GM21717 (cell line): ENCODE measurements around the gene PNLIPRP1.

Experiments used
- ATAC-seq: cut with Tn5 transposase; IDR thresholded peaks from one replicate; pipeline ENCODE4 v1.9.1; 2021; ENCODE audit warnings: mild to moderate bottlenecking, moderate library complexity; ENCODE audit not compliant: unreplicated experiment

The PNLIPRP1 gene

DNA sequence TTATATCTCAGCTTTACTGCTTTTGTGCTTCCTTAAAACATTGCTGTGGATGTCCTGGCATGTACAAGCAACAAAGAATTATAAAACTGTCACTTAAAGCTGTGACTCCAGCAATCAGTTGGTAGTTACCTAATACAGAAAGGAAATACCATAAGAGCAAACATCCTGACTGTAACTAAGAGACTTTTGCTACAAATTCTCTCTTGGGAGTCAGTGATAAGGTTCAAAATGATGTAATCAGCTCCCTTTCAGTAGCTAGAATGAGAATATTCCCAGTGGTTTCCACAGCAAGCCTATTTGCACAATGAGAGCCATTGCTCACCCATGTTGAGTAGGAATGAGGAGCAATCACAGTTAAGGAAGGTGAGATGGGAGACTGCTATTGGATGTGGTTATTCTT lies 7.6 kb downstream of the PNLIPRP1 start:
- ATAC-seq, result no peak

DNA sequence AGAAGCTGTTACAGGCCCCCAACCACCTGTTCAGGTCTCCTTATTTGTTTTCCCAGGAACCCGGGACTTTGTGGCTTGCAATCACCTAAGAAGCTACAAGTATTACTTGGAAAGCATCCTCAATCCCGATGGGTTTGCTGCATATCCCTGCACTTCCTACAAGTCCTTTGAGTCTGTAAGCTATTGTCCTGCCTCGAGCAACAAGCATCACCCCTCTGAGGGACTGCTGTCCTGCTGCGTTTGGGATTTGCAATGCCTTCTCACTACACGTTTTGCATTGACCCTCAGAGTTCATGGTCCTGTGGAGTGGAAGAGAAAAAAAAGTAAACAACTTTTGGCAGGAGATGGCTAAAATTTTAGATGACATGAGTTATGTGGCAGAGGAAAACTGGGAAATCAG lies 9.2 kb downstream of the PNLIPRP1 start:
- no peak for ATAC-seq

DNA sequence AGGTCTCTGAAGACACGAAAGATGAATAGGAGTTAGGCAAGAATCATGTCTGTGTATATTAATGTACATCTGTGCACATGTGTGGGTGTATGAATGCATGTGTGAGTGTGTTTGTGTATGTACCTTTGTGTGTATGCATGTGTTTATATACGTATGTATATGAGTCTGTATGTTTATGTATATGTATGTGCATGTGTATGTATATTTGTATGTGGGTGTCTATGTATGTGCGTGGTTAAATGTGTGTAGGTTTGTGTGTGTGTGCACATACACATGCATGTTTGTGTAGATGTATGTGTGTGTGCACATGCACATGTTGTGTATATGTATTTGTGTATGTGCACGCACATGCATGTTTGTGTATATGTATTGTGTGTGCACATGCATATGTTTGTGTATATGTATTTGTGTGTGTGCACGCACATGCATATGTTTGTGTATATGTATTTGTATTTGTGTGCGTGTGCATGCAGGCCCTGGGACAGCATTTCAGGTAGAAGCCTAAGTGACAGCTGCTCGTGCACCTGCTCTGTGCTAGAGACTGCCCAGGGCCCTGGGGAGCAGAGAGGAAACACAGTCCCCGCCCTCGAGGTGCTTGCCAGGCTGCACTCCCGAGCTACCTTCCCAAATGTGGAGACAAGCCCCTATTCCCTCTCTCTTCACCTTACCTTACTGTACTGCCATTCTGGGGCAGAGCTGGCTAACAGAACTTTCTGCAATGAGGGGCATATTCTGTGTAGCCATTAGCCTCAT lies 12.1 kb downstream of the PNLIPRP1 start:
- ATAC-seq, result no peak

DNA sequence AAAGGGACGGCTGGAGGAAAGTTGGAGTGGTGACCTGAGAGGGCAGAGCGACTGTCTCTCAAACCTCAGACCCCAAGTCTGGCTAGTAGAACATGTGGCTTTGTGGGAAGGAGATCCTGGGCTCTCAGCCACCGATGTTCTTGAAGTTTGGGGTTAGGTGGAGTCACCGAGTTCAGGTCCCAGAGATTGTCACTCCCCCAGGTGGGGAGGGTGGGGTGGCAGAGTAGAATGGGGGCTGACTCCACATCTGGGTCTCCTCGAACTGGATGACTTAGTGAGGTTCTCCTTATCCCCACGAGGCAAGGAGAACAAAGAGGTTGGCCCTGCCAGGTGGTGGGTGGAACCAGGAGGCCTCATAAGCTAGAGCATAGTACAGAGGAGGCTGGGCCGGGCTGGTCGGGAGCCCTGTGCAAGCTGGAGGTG lies 15.3 kb downstream of the PNLIPRP1 start:
- no peak for ATAC-seq

DNA sequence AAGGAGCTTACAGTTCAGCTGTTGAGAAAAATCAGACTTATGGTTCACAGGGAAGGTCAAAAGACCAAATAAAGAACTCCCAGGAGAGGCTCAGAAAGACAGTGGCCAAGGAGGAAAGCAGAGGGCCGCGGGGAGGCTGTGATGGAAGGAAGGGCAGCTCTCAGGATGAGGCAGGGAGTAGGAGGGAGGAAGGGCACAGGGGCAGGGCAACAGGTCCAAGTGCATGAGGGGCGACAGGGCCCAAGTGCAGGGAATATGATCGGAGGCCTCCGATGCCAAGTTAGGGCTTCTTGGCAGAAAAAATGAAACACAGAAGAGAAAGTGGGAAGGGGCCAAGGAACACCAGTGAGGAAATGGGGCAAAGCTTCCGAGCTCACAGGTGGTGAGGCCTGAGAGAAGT lies 16.6 kb downstream of the PNLIPRP1 start:
- ATAC-seq, result no peak

DNA sequence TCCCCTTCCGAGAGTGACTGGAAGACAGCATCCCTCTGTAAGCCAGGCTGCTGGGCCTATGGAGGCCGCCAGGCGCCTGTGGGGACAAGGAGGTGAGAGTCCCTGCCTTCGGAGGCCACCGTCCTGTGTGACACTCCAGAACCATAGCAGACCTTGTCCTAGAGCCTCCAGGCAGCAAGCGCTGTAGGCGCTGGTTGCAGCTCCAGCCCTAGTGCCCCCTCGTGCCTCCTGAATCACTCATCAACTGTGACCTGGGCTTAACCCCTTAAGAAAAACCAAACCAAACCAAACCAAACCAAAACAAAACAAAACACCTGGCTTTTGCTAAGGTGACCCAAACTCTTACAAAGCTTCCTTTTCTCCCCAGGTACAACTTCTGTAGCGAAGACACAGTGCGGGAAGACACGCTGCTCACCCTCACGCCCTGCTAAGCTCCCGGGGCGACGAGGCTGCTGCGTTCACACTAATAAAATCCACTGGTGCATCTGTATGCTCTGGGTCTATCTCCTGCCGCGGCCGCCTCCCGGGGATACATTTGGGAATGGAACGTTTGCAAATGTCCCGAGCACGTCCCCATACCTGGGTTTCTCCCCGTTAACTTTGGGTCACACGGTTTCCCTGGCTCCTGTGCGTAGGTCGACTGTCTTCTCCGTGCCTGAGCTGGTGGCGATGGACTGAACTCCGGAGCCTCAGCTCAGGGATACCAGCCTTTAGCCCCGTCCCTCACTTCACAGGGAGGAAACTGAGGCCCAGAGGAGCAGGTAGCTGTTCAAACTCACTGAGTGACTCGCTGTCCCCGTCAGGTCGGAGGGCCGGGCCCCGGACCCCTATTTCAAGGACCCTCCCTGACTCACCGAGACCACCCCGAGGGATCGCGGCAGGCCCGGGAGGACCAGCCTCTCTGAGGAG lies 18.2 kb downstream of the PNLIPRP1 start:
- no peak for ATAC-seq

DNA sequence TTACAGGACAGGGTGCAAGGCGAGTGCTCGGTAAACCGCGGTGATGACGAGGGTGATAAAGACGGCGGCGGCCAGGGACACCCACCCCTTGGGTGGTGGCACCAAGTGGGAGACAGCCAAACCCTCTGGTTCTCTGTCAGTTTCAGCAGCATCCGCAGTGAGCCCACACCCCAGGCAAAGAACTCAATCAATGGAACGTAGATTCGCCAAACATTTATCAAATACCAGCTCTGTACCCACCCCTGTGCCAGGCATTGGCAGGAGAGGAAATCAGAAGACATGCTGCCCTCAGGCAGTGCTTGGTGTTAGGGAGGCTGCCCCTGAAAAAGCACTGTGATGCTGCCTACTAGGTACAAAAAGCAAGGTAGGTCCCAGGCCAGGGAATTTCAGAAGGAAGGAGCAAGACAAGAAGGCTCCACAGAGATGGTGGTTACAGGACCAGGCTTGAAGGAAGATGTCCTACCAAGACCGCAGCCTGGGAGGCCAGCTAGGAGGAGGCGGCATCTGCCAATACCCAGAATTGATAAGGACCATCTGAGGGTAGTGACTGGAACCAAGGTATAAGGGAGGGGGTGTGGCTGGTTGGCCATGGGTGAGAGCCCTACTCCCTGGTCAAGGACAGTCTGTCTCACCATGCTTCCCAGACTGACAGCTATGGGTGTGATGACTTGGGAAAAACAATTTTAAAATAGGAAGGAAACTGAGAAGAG lies 19.8 kb downstream of the PNLIPRP1 start:
- no peak for ATAC-seq

DNA sequence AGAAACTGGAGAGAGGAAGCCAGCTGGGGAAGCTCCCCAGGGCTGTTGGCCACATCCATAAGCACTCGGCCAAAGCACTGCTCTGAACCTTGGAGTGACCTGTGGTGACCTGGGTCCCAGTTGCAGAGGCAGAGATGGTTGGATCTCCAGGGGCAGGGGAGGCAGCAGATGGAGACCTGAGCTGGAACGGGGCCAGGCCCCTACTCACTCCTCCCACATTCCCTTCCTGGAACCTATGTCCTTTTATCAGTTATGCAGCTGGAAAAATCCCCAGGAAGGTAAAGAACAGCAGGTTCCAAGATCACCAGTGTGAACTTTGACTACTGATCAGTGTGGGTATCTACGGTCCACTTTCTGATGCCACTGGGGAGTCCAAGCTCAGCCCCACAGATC lies 20.4 kb downstream of the PNLIPRP1 start:
- no peak for ATAC-seq

DNA sequence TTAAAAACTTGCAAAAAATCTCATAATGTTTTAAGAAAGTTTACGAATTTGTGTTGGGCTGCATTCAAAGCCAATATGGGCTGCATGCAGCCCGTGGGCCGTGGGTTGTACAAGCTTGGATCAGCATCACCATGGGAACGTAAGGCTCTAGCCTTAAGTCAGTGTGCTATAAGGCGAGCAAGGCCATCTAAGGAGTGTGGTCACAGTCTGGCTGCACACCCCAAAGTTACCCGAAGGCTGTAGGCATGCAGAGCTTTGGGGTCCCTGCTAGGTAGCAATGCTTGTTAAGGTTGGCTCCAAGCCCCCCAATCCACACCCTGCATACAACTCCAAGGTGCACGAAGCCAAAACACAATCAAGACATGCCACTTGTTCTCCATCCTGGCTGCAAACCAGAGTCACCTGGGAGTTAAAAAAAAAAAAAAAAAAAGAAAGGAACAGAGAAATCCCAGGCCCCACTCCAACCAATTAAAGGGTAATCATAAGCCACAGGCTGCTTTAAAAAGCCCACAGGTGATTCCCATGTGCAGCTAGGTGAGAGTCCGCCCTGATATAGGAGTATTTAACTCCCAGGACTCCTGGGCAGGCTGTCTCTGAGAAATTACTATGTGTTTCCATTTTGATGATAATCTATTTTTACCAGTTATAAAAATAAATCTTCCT lies 21.5 kb downstream of the PNLIPRP1 start:
- ATAC-seq, result no peak

DNA sequence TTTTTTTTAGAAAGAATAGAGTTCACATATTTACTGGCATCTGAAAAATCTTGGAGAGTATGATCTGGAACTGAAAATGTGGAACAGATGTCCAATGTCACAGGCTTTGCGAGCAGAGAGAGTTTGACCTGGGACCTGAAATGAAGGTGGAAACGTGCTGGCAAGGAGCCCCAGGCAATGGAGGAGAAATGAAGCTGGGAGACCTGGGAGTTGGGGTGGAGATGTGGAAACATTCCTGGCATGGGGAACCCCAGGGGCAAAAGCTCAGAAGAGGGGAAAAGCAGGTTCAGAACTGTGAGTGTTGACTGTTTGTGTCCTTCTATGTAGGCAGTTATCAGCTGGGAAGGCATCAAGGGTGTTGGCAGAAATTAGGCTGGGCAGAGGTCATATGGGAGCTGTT lies 22.7 kb downstream of the PNLIPRP1 start:
- ATAC-seq, result no peak

DNA sequence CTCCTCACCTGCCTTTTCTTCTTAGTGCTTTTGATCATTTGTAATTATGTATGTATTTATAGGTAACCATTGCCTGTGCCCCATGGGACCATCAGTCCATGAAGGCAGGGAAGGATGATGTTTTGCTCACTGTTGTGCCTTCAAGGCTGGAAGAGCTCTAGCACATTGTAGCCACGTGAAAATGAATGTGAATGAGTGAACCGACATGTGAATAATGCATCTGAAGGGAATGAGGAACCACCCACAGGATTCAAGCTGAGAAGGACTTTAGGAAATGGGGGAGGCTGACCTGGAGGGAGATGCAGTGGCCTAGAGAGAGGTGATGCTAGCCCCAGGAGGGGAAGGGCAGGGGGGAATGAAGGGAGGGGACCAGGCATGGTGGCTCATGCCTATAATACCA lies 24.0 kb downstream of the PNLIPRP1 start:
- no peak for ATAC-seq

DNA sequence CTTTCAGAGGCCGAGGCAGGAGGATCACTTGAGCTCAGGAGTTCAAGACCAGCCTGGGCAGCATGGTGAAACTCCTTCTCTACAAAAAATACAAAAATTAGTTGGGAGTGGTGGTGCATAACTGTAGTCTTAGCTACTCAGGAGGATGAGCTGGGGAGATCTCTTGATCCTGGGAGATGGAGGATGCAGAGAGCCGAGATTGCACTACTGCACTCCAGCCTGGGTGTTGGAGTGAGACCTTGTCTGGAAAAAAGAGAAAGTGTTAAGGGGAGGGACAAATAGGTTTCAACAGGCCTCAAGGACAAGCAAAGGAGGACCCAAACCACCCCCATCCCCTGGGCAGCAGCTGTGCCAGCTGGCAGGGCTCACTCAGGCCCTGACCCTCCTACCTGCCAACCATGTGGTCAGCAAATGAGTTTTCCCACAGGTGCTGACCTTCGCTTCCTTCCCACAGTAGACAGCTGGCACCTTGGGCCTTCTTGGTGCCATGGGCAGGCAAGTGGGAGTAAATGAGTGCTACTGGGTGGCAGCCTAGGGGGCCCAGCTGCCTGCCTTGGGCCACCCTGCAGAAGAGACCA lies 24.5 kb downstream of the PNLIPRP1 start:
- ATAC-seq, result no peak

DNA sequence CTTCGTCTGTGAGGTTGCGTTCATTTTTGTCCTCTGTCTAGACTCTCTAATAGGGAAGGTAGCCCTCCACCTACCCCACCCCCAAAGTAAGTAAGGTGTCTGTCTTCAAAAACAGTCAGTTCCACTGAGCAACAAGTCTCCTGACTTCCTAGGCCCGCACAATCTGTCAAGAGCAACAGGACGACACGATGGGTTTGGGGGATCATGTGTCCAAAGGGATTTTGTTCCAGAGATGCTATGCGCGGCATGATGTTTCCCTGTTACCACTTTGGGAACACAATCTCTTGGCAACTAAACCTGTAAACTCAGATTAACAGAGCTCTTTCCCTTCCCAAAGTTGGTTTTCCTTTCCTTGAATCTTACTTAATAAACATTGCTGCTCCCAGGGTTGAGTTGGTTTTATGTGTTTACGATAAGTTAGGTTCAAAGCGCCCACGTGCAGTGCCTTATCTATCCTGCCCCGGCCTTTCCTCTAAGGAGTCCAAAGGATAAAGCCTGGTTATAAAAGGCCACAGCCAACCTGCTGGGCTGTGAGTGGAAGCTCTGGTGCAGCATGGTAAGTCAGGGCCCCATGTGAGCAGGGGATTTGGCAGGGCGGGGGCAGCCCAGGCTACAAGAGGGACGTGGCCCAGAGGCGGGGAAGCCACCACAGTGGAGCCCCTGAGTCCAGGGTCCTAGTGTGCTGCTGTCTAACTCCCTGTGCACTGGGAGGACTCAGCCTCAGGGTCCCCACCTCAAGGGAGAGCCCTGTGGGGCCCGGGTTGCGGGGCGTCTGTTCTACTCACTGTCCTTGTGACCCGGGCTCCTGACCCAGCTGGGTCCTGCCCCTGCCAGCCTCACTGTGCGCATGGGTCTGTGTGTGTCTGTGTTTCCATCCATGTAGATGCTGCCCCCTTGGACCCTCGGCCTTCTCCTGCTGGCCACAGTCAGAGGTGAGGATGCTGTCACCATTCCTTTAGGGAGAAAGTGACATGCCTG lies 30.0 kb downstream of the PNLIPRP1 start, which contains the start of gene PNLIPRP2:
Gene PNLIPRP2, plus strand, starts transcription at position 531 of the 978 bp plus-strand sequence.
- no peak for ATAC-seq

DNA sequence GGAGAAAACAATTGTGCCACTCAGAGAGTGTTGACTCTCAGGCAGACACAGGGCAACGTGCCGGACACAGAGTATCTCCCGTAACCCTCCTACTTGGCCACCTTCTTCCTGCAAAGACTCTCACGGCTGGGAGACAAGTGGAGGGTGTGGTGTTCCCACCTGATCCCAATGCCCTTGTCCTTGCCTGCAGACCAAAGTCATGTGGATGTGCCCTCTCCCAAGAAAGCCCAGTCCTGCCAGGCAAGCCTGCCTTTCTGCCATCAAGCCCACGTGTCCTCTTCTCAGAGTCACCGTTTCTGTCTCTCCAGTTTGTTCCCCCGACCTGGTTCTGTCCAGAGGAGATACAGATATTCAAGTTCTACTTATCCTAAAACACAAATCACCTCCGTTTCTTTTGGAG lies 30.7 kb downstream of the PNLIPRP1 start:
- ATAC-seq, result no peak

DNA sequence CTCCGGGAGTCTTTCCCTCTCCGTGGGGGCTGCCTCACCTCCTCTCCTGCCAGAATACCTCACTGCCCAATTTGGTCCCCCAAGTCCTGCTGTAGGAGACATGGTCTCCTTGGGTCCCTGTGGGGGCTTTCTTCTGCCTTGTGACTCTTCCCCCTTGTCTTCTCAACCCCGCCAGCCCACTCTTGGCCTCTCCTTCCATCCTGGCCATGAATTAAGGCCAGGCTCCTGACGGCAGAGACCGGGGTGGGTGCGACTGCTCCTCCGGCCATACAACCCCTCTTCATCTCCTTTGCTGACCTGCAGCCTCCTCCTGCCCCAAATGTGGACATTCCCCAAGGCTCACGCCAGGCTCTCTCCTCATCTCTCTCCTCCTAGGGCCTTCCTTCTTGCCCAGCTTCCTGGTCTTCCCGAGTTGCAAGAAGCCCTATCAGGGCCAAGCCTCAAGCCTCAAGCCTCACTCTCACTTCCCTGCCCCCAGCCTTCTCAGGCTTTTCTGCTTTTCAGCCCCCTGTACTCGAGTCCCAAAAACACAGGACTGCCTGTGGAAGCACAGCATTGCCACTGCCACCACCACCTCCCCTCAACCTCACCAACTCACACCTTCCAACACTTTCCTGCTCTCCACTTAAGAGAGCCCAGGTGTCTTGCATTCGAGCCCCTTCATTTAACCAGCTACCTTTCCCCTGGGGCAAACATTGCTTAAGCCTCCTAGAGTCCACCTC lies 31.3 kb downstream of the PNLIPRP1 start:
- no peak for ATAC-seq

DNA sequence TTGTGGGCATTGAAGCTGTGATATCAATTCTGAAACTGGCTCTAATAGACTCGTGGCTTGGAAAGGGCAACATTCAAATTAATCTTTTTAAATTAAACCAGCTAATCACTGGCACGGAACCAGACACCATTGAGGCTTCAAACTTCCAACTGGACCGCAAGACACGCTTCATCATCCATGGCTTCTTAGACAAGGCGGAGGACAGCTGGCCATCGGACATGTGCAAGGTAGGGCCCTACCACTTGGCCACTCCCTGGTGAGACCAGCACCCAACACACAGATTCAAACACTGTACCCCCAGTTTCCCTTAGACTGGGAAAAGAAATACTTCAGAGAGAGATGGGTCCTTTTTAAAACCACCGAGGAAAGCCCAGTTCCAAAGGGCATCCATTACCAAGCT lies 35.1 kb downstream of the PNLIPRP1 start:
- no peak for ATAC-seq

DNA sequence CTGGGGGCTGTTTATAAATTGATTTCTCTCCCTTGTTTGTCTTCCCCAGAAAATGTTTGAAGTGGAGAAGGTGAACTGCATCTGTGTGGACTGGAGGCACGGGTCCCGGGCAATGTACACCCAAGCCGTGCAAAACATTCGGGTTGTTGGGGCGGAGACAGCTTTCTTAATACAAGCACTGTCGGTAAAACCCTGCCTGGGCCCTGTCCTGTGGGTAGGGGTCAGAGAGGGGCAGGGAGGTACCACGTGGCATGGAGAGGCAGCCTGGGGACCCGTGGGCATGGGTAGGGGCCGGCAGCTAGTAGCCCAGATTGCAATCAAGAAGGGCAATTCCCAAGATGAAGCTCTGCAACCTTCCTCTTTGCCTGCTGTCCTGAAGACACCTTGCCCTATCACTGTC lies 36.1 kb downstream of the PNLIPRP1 start:
- ATAC-seq, result no peak

DNA sequence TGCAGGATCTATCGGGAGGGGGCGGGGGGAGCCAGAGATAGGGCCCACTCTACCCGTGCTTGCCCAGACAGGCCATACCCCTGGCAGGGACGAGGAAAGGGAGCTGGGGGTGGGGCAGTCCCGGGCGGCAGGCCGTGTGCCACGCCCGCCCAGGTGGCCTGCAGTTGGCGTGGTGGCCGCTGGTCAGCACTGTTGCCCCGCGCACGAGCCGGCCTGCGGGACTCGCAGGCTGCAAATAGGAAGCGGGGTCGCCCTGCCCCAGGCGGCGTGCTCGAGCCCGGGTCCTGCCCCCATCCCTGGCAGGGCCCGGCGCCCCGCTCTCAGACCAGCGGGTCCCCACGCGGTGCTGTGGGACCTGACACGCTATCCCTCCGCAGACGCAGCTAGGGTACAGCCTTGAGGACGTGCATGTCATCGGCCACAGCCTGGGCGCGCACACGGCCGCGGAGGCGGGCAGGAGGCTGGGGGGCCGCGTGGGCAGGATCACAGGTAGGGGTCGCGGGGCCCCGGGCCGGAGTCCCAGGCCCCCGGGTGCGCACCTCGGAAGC lies 36.7 kb downstream of the PNLIPRP1 start:
- ATAC-seq, result no peak
